Osteoblast (primary cell): ENCODE data around the gene GNPTAB. TPM values are rescaled to one million over a fixed set of nuclear protein-coding genes. Genes with fewer than 3 reads are reported as not detected.

Experiments used
- DNase-seq: peaks from one replicate; pipeline ENCODE4 v3.0.0; 2011; ENCODE audit warnings: low spot score, mixed read lengths; ENCODE audit not compliant: insufficient read length; ENCODE audit errors: missing footprints
- H2AFZ ChIP-seq: 2 replicates; pipeline ENCODE4 v1.6.0; 2011; ENCODE audit warnings: mild to moderate bottlenecking, low read length
- H3K27ac ChIP-seq: 2 replicates; pipeline ENCODE4 v1.5.1; 2011; ENCODE audit warnings: mild to moderate bottlenecking, low read depth, low read length, moderate library complexity
- H3K27me3 ChIP-seq: 2 replicates; pipeline ENCODE4 v1.6.0; 2012; ENCODE audit warnings: mild to moderate bottlenecking, control low read depth, inconsistent platforms, low read length, moderate library complexity; ENCODE audit not compliant: insufficient read depth
- H3K36me3 ChIP-seq: 2 replicates; pipeline ENCODE4 v1.5.1; 2011; ENCODE audit warnings: mild to moderate bottlenecking, low read length, control low read depth, moderate library complexity; ENCODE audit not compliant: insufficient read depth
- H3K4me1 ChIP-seq: 2 replicates; pipeline ENCODE4 v1.5.1; 2011; ENCODE audit warnings: mild to moderate bottlenecking, low read length, control low read depth, moderate library complexity; ENCODE audit not compliant: insufficient read depth
- H3K4me2 ChIP-seq: 2 replicates; pipeline ENCODE4 v1.6.0; 2011; ENCODE audit warnings: mild to moderate bottlenecking, low read length; ENCODE audit not compliant: insufficient read depth
- H3K4me3 ChIP-seq: fragments of 200-600 bp; sonication (generic); 3 replicates; pipeline ENCODE4 v1.5.1; 2012; ENCODE audit warnings: mild to moderate bottlenecking, low read length, inconsistent platforms; ENCODE audit not compliant: insufficient read depth
- H3K79me2 ChIP-seq: 2 replicates; pipeline ENCODE4 v1.6.0; 2012; ENCODE audit warnings: mild to moderate bottlenecking, low read length, control low read depth, inconsistent platforms; ENCODE audit not compliant: insufficient read depth
- H3K9me3 ChIP-seq: 2 replicates; pipeline ENCODE4 v1.5.1; 2011; ENCODE audit warnings: low read depth, low read length, control low read depth
- H4K20me1 ChIP-seq: 2 replicates; pipeline ENCODE4 v1.6.0; 2012; ENCODE audit warnings: mild to moderate bottlenecking, low read length, control low read depth; ENCODE audit not compliant: insufficient read depth
- CTCF ChIP-seq: IDR thresholded peaks from 2 replicates; pipeline ENCODE4 v1.5.1; 2011; ENCODE audit warnings: mild to moderate bottlenecking, low read depth, low read length, moderate library complexity; ENCODE audit errors: extremely low read depth
- total RNA-seq: library from RNA; depleted of rRNA; stranded (reverse); fragments of >200 nt; gene quantifications from 2 replicates; pipeline ENCODE4 v1.2.3, GENCODE V29; 2012

GNPTAB gene
- total RNA-seq, 1 donor: 93.0 TPM

- Histone ChIP-seq H2AFZ (no peak overlapping the region), H3K9me3 (no peaks in the 10 kb centered on the region), H3K79me2 (no peaks in the 10 kb centered on the region), H3K4me3 (no peak overlapping the region), H3K4me2 (no peak overlapping the region), H3K27me3 (no peaks in the 10 kb centered on the region), H4K20me1 (peaks cover 4% of the 10 kb centered on the region), H3K36me3 (peaks cover 13% of the 10 kb centered on the region), H3K27ac (no peak overlapping the region), H3K4me1 (no peaks in the 10 kb centered on the region)
- DNase-seq: no peak
- no peak for TF ChIP-seq CTCF
Measured at GRCh38 chr12:101769865-101770264, 60.9 kb downstream of the GNPTAB start.

GRCh38 chr12:101768781-101769180 lies 62.0 kb downstream of the GNPTAB start:
- H2AFZ ChIP-seq: no peak overlapping the region
- H3K4me2 ChIP-seq: no peak overlapping the region
- DNase-seq: no peak
- H4K20me1 ChIP-seq: peaks cover 4% of the 10 kb centered on the region
- H3K79me2 ChIP-seq: no peaks in the 10 kb centered on the region
- H3K36me3 ChIP-seq: peaks cover 13% of the 10 kb centered on the region
- H3K27me3 ChIP-seq: no peaks in the 10 kb centered on the region
- H3K27ac ChIP-seq: no peak overlapping the region
- TF ChIP-seq CTCF: no peak
- H3K9me3 ChIP-seq: no peaks in the 10 kb centered on the region
- no peaks in the 10 kb centered on the region for H3K4me1 ChIP-seq
- no peak overlapping the region for H3K4me3 ChIP-seq

GRCh38 chr12:101767537-101767936 lies 63.2 kb downstream of the GNPTAB start:
- Histone ChIP-seq H2AFZ (no peak overlapping the region), H3K27me3 (no peaks in the 10 kb centered on the region), H3K9me3 (no peaks in the 10 kb centered on the region), H3K27ac (no peak overlapping the region), H3K4me2 (no peak overlapping the region), H3K79me2 (no peaks in the 10 kb centered on the region), H3K4me3 (no peak overlapping the region), H3K36me3 (peaks cover 13% of the 10 kb centered on the region), H3K4me1 (no peaks in the 10 kb centered on the region), H4K20me1 (no peaks in the 10 kb centered on the region)
- TF ChIP-seq CTCF: no peak
- DNase-seq: no peak

- no peaks in the 10 kb centered on the region for H4K20me1 ChIP-seq
- no peak for TF ChIP-seq CTCF
- no peaks in the 10 kb centered on the region for H3K27me3 ChIP-seq
- H3K4me2 ChIP-seq: no peak overlapping the region
- H3K79me2 ChIP-seq: no peaks in the 10 kb centered on the region
- no peak overlapping the region for H3K27ac ChIP-seq
- no peak overlapping the region for H3K4me3 ChIP-seq
- H3K4me1 ChIP-seq: no peaks in the 10 kb centered on the region
- no peaks in the 10 kb centered on the region for H3K9me3 ChIP-seq
- no peak overlapping the region for H2AFZ ChIP-seq
- DNase-seq: no peak
- H3K36me3 ChIP-seq: peaks cover 18% of the 10 kb centered on the region
Measured at GRCh38 chr12:101764051-101764792, 66.5 kb downstream of the GNPTAB start.
